ENCODE data around the gene SSTR1. TPM values are rescaled to one million over a fixed set of nuclear protein-coding genes. Genes with fewer than 3 reads are reported as not detected.

Gene SSTR1
- total and polyA plus RNA-seq, 2 donors (not counting 3 experiments of a cell fraction or from before 2014, with no cell fraction given): 1.4 to 1.9 TPM

DNA sequence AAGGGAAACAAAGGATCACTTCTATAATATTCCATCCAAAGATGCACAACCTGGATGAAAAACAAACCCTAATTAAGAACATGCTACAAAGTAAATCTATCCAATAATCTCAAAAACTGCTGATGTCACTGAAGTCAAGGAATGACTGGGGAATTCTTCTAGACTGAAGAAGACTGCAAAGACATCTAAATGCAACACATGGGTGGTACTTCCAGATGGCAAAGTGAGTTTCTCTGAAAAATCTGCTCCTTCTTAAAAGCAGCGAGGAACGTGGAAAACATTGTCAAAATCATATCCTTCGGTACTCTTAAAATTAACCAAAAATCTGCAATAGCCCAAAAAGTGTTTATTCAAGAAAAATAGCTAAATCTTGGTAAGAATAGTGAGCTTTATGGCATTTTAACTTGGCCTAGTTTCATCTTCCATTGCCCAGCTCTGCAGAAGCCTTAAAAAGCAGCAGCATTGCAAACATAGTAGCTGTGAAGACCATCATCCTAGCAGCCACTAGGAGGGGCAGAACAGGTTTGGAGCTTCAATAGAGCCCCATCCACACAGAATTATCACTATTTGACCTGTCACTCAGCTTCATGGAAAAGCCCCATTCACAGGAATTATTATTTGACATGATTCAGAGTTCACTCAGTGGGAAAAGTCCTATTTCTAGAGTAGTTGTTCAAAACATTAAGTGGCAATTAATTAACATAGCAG, 40.8 kb downstream of the SSTR1 start:
- intact Hi-C loops (cut with micrococcal nuclease): loop anchor here (2.0 kb wide), 1 partner anchor 618 kb away; no protein-coding TSS in a partner anchor
- H3K4me1 ChIP-seq (ENCODE audit: control insufficient read depth, extremely low read depth, insufficient read depth, low read length): peaks cover 27% of the 10 kb centered on the region
- H3K9ac ChIP-seq (replicated peaks; ENCODE audit: extremely low read depth, insufficient read depth, low read length): no peak overlapping the region
- H2AFZ ChIP-seq (ENCODE audit: low read depth, low read length): no peak overlapping the region
- FAIRE-seq (no peak), DNase-seq (ENCODE audit: low read depth, low spot score) (no peak)
- dilution Hi-C loops (cut with MboI; ENCODE audit: extremely low pct_ligation_motif_present, low sequenced_read_pairs): no loop called here
- BruUV-seq (replicated peaks): no TSS peak
- no peak overlapping the region for H3K27ac ChIP-seq (ENCODE audit: insufficient read depth, low read depth, low read length)
- CTCF ChIA-PET: interaction anchor here (0.6 to 10.5 kb wide), 13 partner anchors 9 to 767 kb away, joined by 3 to 120 read pairs (median 4); partner anchors contain the start of gene SSTR1
- H3K4me2 ChIP-seq (ENCODE audit: insufficient read depth, low read length): peak overlapping the region; percentile 4
- POLR2A ChIA-PET: no interaction called here
- no peak overlapping the region for H3K4me3 ChIP-seq (replicated peaks in 1 of 3; ENCODE audit: insufficient read depth in 1 of 3, low read depth in 1 of 3, low read length in 3 of 3)
- H3K79me2 ChIP-seq (ENCODE audit: control insufficient read depth, insufficient read depth, low read length): peaks cover 61% of the 10 kb centered on the region
- TF ChIP-seq, protein P1, sequence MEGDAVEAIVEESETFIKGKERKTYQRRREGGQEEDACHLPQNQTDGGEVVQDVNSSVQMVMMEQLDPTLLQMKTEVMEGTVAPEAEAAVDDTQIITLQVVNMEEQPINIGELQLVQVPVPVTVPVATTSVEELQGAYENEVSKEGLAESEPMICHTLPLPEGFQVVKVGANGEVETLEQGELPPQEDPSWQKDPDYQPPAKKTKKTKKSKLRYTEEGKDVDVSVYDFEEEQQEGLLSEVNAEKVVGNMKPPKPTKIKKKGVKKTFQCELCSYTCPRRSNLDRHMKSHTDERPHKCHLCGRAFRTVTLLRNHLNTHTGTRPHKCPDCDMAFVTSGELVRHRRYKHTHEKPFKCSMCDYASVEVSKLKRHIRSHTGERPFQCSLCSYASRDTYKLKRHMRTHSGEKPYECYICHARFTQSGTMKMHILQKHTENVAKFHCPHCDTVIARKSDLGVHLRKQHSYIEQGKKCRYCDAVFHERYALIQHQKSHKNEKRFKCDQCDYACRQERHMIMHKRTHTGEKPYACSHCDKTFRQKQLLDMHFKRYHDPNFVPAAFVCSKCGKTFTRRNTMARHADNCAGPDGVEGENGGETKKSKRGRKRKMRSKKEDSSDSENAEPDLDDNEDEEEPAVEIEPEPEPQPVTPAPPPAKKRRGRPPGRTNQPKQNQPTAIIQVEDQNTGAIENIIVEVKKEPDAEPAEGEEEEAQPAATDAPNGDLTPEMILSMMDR (IDR thresholded peaks at IDR 0.05; ENCODE audit: extremely low read depth in 1 of 2, insufficient read depth in 1 of 2, low read depth in 1 of 2, low read length in 2 of 2): peak; percentile 30
- TF ChIP-seq FOS (IDR thresholded peaks at IDR 0.05; ENCODE audit: borderline replicate concordance, insufficient read depth, low read length): no peak
- peak; percentile 39 for TF ChIP-seq POLR2A (IDR thresholded peaks at IDR 0.05; ENCODE audit: low read depth, low read length)
- peaks cover 21% of the 10 kb centered on the region for H4K20me1 ChIP-seq (replicated peaks; ENCODE audit: control insufficient read depth, extremely low read depth, insufficient read depth, low read length)
- no peaks in the 10 kb centered on the region for H3K27me3 ChIP-seq (ENCODE audit: control insufficient read depth in 2 of 2, insufficient read depth in 2 of 2, low read length in 2 of 2)
- H3K9me1 ChIP-seq (replicated peaks; ENCODE audit: control insufficient read depth, extremely low read depth, insufficient read depth, low read length): peaks cover 2% of the 10 kb centered on the region
- H3K36me3 ChIP-seq (ENCODE audit: control insufficient read depth in 2 of 2, extremely low read depth in 1 of 2, insufficient read depth in 2 of 2, low read length in 2 of 2): peaks cover 2 to 18% of the 10 kb centered on the region in 2 experiments
- no peaks in the 10 kb centered on the region for H3K9me3 ChIP-seq (replicated peaks; ENCODE audit: control insufficient read depth, insufficient read depth, low read length)

DNA sequence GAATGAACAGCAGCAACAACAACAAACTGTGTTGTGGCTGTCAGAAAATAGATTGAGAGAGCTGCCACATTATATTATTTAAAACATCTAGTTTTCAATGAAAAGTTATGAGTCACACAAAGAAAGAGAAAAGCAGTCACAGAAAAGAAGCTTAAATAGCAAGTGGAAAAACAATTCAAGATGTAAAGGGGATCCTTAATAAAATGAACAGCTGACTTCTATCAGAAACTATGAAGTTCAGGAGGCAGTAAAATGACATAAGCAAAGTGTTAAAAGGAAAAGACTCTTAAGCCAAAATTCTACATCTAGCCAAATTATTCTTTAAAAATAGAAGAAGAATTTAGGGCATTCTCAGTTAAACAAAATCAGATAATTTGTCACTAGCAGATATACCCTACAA, 42.6 kb downstream of the SSTR1 start:
- DNase-seq (ENCODE audit: low read depth, low spot score): peak; percentile 9
- Histone ChIP-seq H3K4me1 (ENCODE audit: control insufficient read depth, extremely low read depth, insufficient read depth, low read length) (peaks cover 27% of the 10 kb centered on the region), H3K79me2 (ENCODE audit: control insufficient read depth, insufficient read depth, low read length) (peaks cover 80% of the 10 kb centered on the region), H3K27ac (ENCODE audit: insufficient read depth, low read depth, low read length) (peak overlapping the region; percentile 89), H3K4me2 (ENCODE audit: insufficient read depth, low read length) (peak overlapping the region; percentile 99), H3K4me3 (replicated peaks in 1 of 3; ENCODE audit: insufficient read depth in 1 of 3, low read depth in 1 of 3, low read length in 3 of 3) (peak overlapping the region in 2 of 3 experiments; percentile 99 to 100), H2AFZ (ENCODE audit: low read depth, low read length) (no peak overlapping the region), H3K9ac (replicated peaks; ENCODE audit: extremely low read depth, insufficient read depth, low read length) (peak overlapping the region; percentile 99), H3K36me3 (ENCODE audit: control insufficient read depth in 2 of 2, extremely low read depth in 1 of 2, insufficient read depth in 2 of 2, low read length in 2 of 2) (peaks cover 8 to 23% of the 10 kb centered on the region in 2 experiments), H4K20me1 (replicated peaks; ENCODE audit: control insufficient read depth, extremely low read depth, insufficient read depth, low read length) (peaks cover 21% of the 10 kb centered on the region), H3K27me3 (ENCODE audit: control insufficient read depth in 2 of 2, insufficient read depth in 2 of 2, low read length in 2 of 2) (no peaks in the 10 kb centered on the region), H3K9me3 (replicated peaks; ENCODE audit: control insufficient read depth, insufficient read depth, low read length) (no peaks in the 10 kb centered on the region), H3K9me1 (replicated peaks; ENCODE audit: control insufficient read depth, extremely low read depth, insufficient read depth, low read length) (peaks cover 2% of the 10 kb centered on the region)
- FAIRE-seq: no peak
- POLR2A ChIA-PET: interaction anchor here (0.5 to 0.7 kb wide), 2 partner anchors 31 to 920 kb away, joined by 3 to 5 read pairs; partner anchors contain the start of gene TRAPPC6B
- TF ChIP-seq FOS (IDR thresholded peaks at IDR 0.05; ENCODE audit: borderline replicate concordance, insufficient read depth, low read length): peak; percentile 18
- no peak for TF ChIP-seq POLR2AphosphoS5 (IDR thresholded peaks at IDR 0.05; ENCODE audit: insufficient read depth, low read depth, low read length)
- BruUV-seq (replicated peaks): no TSS peak
- CTCF ChIA-PET: interaction anchor here (1.2 to 10.5 kb wide), 5 partner anchors 54 to 351 kb away, joined by 3 to 120 read pairs (median 3); no protein-coding TSS in a partner anchor
- dilution Hi-C loops (cut with MboI; ENCODE audit: extremely low pct_ligation_motif_present, low sequenced_read_pairs) (no loop called here), intact Hi-C loops (cut with micrococcal nuclease) (no loop called here)
